Caco-2 (cell line): ENCODE results near the gene RCN1. TPM values are rescaled to one million over a fixed set of nuclear protein-coding genes. Genes with fewer than 3 reads are reported as not detected.

ENCODE experiments used
- BruUV-seq: library from RNA; stranded (reverse); fragments of 400-500 nt; replicated peaks from 2 replicates; lab custom pipeline; 2021; lab: Mats Ljungman, UMichigan
- CTCF ChIA-PET: fragments of 300-600 bp; sonication (Branson Sonifier 250); formaldehyde crosslinking; loops from one replicate; lab custom pipeline; 2022; ENCODE audit warnings: antibody characterized with exemption; lab: Charles Lee
- POLR2A ChIA-PET: fragments of 300-600 bp; sonication (Branson Sonifier 250); formaldehyde crosslinking; loops from one replicate; lab custom pipeline; 2022; ENCODE audit warnings: antibody characterized with exemption; lab: Charles Lee
- DNase-seq, 2 experiments: peaks; one replicate each; pipeline versions ENCODE4 v3.0.0 to v3.0.0-alpha.2; 2020 to 2022
- H3K27me3 ChIP-seq: replicated peaks from 2 replicates; pipeline ENCODE4 v1.6.0; 2011; ENCODE audit warnings: low read length; ENCODE audit not compliant: control insufficient read depth, insufficient read depth
- H3K36me3 ChIP-seq: 2 replicates; pipeline ENCODE4 v1.5.1; 2011; ENCODE audit warnings: low read length; ENCODE audit not compliant: control insufficient read depth, insufficient read depth
- H3K4me1 ChIP-seq: fragments of 250-450 bp; sonication (Bioruptor Pico); 2 replicates; pipeline ENCODE4 v1.5.1; 2020; ENCODE audit warnings: mild to moderate bottlenecking
- H3K4me3 ChIP-seq: 2 replicates; pipeline ENCODE4 v1.5.1; 2011; ENCODE audit warnings: low read depth, mild to moderate bottlenecking, control low read depth, low read length
- H3K9me3 ChIP-seq: fragments of 250-450 bp; sonication (Bioruptor Pico); 2 replicates; pipeline ENCODE4 v1.5.1; 2020; ENCODE audit warnings: mild to moderate bottlenecking, moderate library complexity
- H3K27ac Mint-ChIP-seq: one replicate; pipeline ENCODE4 v1.8.0; 2022; ENCODE audit warnings: mixed read lengths; ENCODE audit not compliant: unreplicated experiment
- H3K27me3 Mint-ChIP-seq: one replicate; pipeline ENCODE4 v1.8.0; 2022; ENCODE audit warnings: mixed read lengths; ENCODE audit not compliant: insufficient read depth, unreplicated experiment
- H3K36me3 Mint-ChIP-seq: one replicate; pipeline ENCODE4 v1.8.0; 2022; ENCODE audit warnings: mild to moderate bottlenecking, mixed read lengths; ENCODE audit not compliant: insufficient read depth, unreplicated experiment
- H3K4me1 Mint-ChIP-seq: one replicate; pipeline ENCODE4 v1.8.0; 2022; ENCODE audit warnings: low read depth, mixed read lengths; ENCODE audit not compliant: unreplicated experiment
- H3K4me3 Mint-ChIP-seq: one replicate; pipeline ENCODE4 v1.8.0; 2022; ENCODE audit warnings: mild to moderate bottlenecking, moderate library complexity, mixed read lengths; ENCODE audit not compliant: unreplicated experiment
- H3K9me3 Mint-ChIP-seq: one replicate; pipeline ENCODE4 v1.8.0; 2022; ENCODE audit warnings: mixed read lengths; ENCODE audit not compliant: unreplicated experiment
- intact Hi-C: fragments of 100-400 bp; cut with micrococcal nuclease; formaldehyde crosslinking; loops from one replicate; pipeline ENCODE4 v1.10.0; 2022; ENCODE audit not compliant: unreplicated experiment
- total RNA-seq: library from RNA; stranded (reverse); gene quantifications from 2 replicates; pipeline ENCODE4 v1.2.3, GENCODE V29; 2022
- TF ChIP-seq, protein P1 (sequence below), 2 experiments: fragments of 200-600 bp in 1 of 2; IDR thresholded peaks; 1 replicate in 1 of 2; 2 replicates in 1 of 2; pipeline versions ENCODE4 v1.5.1 to v1.8.0; 2011 to 2022; ENCODE audit warnings: antibody characterized with exemption in 1 of 2, control low read depth in 1 of 2, inconsistent platforms in 1 of 2, low read depth in 1 of 2, low read length in 1 of 2, mild to moderate bottlenecking in 1 of 2, moderate library complexity in 1 of 2; ENCODE audit not compliant: insufficient read depth in 1 of 2, severe bottlenecking in 1 of 2, unreplicated experiment in 1 of 2

RCN1 gene
- total RNA-seq, 1 experiment from 2014 or later = 185 TPM

GRCh38 chr11:32108576-32108975, 17.7 kb downstream of the RCN1 start:
- Mint-ChIP-seq H3K27ac (no peak overlapping the region), H3K27me3 (peaks cover 7% of the 10 kb centered on the region), H3K9me3 (no peaks in the 10 kb centered on the region), H3K4me3 (no peak overlapping the region), H3K4me1 (no peaks in the 10 kb centered on the region), H3K36me3 (peaks cover 17% of the 10 kb centered on the region)
- Histone ChIP-seq H3K36me3 (no peaks in the 10 kb centered on the region), H3K4me3 (no peak overlapping the region), H3K27me3 (no peaks in the 10 kb centered on the region), H3K4me1 (0 out of 2 replicates have a peak, but pooled peaks cover 3% of the 10 kb centered on the region), H3K9me3 (no peaks in the 10 kb centered on the region)
- TF ChIP-seq, protein P1, sequence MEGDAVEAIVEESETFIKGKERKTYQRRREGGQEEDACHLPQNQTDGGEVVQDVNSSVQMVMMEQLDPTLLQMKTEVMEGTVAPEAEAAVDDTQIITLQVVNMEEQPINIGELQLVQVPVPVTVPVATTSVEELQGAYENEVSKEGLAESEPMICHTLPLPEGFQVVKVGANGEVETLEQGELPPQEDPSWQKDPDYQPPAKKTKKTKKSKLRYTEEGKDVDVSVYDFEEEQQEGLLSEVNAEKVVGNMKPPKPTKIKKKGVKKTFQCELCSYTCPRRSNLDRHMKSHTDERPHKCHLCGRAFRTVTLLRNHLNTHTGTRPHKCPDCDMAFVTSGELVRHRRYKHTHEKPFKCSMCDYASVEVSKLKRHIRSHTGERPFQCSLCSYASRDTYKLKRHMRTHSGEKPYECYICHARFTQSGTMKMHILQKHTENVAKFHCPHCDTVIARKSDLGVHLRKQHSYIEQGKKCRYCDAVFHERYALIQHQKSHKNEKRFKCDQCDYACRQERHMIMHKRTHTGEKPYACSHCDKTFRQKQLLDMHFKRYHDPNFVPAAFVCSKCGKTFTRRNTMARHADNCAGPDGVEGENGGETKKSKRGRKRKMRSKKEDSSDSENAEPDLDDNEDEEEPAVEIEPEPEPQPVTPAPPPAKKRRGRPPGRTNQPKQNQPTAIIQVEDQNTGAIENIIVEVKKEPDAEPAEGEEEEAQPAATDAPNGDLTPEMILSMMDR (IDR thresholded peaks at IDR 0.05; ENCODE audit: insufficient read depth in 1 of 2, low read depth in 1 of 2, low read length in 1 of 2, severe bottlenecking in 1 of 2, unreplicated experiment in 1 of 2) = no peak
- no TSS peak for BruUV-seq
- DNase-seq = no peak
- intact Hi-C loops = no loop called here
- CTCF ChIA-PET = no interaction called here
- POLR2A ChIA-PET = no interaction called here

DNA sequence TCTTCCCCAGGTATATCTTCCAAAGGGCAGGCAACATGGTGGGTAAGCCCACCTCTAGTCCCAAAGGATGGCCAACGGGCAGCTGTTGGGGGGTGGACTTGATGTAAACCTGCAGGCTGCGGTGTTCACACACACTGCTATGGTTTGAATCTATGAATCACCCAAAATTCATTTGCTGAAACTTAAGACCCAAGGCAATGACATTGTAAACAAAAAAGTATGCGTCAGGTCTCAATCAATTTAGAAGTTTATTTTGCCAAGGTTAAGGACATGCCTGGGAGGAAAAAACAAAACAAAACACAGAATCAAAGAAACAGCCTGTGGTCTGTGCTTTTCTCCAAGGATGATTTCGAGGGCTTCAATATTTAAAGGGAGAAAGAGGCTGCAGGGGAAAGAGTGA, 18.3 kb downstream of the RCN1 start:
- Mint-ChIP-seq H3K36me3 (peaks cover 12% of the 10 kb centered on the region), H3K4me1 (no peaks in the 10 kb centered on the region), H3K27ac (no peak overlapping the region), H3K9me3 (no peaks in the 10 kb centered on the region), H3K27me3 (peaks cover 9% of the 10 kb centered on the region), H3K4me3 (no peak overlapping the region)
- TF ChIP-seq, protein P1 (IDR thresholded peaks at IDR 0.05; ENCODE audit: insufficient read depth in 1 of 2, low read depth in 1 of 2, low read length in 1 of 2, severe bottlenecking in 1 of 2, unreplicated experiment in 1 of 2) = no peak
- H3K27me3 ChIP-seq = no peaks in the 10 kb centered on the region
- ChIA-PET CTCF (no interaction called here), POLR2A (no interaction called here)
- no peaks in the 10 kb centered on the region for H3K36me3 ChIP-seq
- BruUV-seq = no TSS peak
- no peak overlapping the region for H3K4me3 ChIP-seq
- no peak for DNase-seq
- intact Hi-C loops = no loop called here
- no peaks in the 10 kb centered on the region for H3K4me1 ChIP-seq
- no peaks in the 10 kb centered on the region for H3K9me3 ChIP-seq

DNA sequence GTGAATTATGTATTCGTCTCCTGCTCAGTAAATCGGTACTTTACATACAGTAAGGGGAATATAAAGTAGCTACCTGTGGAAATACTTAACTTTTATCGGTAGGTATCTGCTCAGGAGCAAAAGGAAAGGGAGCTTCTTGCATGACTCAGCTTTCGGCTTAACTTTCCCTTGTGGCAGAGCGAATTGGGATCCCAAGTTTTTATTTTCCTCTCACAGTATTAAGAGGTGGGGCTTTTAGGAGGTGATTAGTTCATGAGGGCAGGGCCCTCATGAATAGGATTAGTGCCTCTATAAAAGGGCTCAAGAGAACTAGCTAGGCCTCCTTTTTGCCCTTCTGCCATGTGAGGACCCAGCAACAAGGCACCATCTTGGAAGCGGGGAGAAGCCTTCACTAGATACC, 18.7 kb downstream of the RCN1 start:
- H3K9me3 Mint-ChIP-seq = no peaks in the 10 kb centered on the region
- BruUV-seq = no TSS peak
- intact Hi-C loops = no loop called here
- no peaks in the 10 kb centered on the region for H3K4me1 Mint-ChIP-seq
- no peak overlapping the region for H3K4me3 Mint-ChIP-seq
- TF ChIP-seq, protein P1 (IDR thresholded peaks at IDR 0.05; ENCODE audit: insufficient read depth in 1 of 2, low read depth in 1 of 2, low read length in 1 of 2, severe bottlenecking in 1 of 2, unreplicated experiment in 1 of 2) = no peak
- no peak overlapping the region for H3K27ac Mint-ChIP-seq
- DNase-seq = no peak
- CTCF ChIA-PET = no interaction called here
- H3K27me3 ChIP-seq = no peaks in the 10 kb centered on the region
- H3K4me1 ChIP-seq = no peaks in the 10 kb centered on the region
- no peak overlapping the region for H3K4me3 ChIP-seq
- H3K36me3 Mint-ChIP-seq = peaks cover 8% of the 10 kb centered on the region
- POLR2A ChIA-PET = no interaction called here
- peaks cover 9% of the 10 kb centered on the region for H3K27me3 Mint-ChIP-seq
- no peaks in the 10 kb centered on the region for H3K9me3 ChIP-seq
- no peaks in the 10 kb centered on the region for H3K36me3 ChIP-seq
